Daoy (cell line): ENCODE data around the gene CDC45. TPM values are rescaled to one million over a fixed set of nuclear protein-coding genes. Genes with fewer than 3 reads are reported as not detected.

ENCODE experiments used
- DNase-seq: peaks from one replicate; pipeline ENCODE4 v3.0.0-alpha.2; 2015; ENCODE audit warnings: low read depth
- total RNA-seq: library from RNA; depleted of rRNA; stranded (reverse); fragments of >200 nt; shearing (Covaris generic); gene quantifications from 2 replicates; pipeline ENCODE4 v1.2.3, GENCODE V29; 2014

Gene CDC45
- total RNA-seq, 1 experiment from 2014 or later = 51.4 TPM

DNA sequence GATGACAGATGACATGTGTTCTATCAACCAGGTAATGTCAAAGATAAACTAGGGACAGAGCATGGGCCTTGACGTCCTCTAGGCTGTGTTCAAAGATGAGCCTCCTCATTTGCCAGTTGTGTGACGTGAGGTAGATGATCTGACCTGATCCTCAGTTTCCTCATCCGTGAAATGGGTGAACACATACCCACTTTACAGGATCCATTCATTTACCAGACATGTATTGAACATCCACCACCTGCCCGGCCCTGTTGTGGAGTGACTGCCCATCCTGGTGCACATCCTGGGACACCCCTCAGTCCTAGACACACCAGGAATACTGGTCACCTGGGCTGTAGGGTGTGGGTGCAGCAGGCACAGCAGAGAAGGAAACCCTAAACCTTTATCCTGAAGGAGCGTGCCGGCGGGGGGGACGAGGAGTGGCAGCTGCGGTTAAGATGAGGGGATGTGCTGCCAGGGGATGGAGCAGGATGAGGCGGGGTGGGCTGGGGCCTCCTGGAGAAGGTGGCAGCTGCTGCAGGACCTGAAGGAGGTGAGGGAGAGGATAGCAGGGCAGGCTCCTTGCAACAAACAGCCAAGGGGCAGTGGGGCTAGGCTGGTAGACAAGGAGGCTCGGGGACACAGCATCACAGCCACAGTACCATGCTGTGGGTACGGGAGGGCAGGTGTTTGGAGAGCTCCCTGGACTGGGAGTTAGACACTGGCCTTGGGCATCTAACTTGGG is 36.1 kb downstream of the CDC45 start:
- no peak for DNase-seq

DNA sequence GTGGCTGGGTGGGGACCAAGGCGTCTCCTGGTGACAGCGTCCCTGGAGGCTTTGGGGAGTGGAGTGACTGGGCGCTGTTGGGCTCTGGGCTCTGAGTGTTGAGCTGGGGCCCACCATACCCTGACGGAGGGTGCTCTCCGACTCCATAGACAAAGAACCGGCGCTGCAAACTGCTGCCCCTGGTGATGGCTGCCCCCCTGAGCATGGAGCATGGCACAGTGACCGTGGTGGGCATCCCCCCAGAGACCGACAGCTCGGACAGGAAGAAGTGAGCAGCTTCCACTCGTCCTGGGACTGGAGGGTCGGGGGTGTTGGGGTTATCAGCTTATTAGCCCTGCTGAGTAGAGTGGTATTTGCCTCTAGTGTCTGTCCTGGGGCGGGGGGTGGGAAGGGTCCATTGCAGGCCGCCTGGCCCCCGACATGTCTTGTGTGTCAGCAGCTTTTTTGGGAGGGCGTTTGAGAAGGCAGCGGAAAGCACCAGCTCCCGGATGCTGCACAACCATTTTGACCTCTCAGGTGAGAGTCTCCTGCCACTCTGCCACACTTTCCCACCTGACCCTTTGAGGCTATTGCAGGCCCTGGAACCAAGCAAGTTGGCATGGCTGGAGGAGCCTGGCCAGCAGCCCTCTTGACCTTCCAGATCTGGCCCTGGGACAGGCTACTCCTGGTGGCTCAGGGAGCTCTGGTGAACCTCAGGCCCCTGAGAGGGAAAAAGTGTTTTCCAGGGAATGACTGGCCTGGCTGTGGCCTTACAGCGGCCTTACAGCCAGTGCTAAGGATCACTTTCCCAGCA is 36.9 kb downstream of the CDC45 start:
- no peak for DNase-seq

DNA sequence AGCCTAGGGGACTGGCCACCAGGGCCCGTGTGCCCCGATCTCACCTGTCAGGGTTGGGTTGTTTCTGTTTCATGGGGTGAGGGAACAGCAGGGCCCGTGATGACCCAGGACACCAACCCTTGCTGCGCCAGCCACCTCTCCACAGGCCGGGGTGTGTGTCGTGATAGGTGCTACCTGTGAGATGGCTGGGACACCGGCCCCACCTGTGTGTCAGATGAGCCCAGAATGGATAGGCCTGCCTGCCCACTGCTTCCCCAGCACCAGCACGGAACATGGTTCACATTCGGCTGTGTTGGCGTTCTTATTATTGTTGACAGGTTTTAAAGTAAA is 37.4 kb downstream of the CDC45 start:
- no peak for DNase-seq

DNA sequence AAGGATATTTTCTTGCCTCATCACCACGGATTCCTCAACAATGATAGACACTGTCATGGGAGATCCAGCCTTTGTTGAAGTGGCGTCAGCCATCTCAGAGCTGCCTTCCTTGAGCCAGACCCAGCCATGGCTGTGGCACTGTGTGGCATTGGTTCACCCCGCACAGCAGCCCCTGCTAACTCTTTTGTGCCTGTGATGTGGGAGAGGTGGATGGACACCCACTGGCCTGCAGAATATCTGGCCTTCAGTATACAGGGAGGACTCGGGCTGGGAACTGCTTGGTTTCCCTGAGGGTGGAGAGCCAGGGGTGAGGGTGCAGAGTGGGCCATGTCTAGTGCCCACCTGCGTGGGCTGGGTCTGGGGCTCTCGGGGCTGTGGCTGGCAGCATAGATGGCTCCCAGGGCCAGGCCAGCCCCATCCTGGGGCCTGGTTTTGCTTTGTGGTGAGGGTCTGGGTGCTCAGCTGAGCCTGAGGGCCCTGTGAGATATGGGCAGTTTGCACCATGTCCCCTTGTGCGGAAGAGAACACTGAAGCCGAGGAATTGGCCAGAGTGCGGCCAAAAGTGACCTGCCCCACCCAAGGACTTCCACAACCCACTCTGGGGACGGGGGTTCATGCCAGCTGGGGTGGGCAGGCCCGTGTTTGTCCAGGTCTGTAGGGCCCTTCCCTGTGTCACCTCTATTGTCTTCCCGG is 38.3 kb downstream of the CDC45 start:
- no peak for DNase-seq

DNA sequence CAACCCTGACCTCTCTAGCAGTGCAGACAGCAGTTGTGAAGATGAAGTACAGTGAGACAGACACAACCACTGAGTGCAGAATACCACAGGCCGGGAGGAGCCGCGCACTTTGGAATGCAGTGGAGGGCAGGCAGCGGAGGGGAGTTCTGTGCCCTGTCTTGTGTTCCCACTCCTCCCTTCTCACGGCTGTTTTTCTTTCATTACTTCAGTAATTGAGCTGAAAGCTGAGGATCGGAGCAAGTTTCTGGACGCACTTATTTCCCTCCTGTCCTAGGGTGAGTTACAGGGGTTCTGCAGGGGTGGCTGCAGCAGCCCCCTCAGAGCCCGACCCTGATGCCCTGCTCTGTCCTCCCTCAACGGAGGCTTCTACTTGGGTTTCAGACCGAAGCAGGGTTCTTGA is 38.9 kb downstream of the CDC45 start:
- DNase-seq = no peak

DNA sequence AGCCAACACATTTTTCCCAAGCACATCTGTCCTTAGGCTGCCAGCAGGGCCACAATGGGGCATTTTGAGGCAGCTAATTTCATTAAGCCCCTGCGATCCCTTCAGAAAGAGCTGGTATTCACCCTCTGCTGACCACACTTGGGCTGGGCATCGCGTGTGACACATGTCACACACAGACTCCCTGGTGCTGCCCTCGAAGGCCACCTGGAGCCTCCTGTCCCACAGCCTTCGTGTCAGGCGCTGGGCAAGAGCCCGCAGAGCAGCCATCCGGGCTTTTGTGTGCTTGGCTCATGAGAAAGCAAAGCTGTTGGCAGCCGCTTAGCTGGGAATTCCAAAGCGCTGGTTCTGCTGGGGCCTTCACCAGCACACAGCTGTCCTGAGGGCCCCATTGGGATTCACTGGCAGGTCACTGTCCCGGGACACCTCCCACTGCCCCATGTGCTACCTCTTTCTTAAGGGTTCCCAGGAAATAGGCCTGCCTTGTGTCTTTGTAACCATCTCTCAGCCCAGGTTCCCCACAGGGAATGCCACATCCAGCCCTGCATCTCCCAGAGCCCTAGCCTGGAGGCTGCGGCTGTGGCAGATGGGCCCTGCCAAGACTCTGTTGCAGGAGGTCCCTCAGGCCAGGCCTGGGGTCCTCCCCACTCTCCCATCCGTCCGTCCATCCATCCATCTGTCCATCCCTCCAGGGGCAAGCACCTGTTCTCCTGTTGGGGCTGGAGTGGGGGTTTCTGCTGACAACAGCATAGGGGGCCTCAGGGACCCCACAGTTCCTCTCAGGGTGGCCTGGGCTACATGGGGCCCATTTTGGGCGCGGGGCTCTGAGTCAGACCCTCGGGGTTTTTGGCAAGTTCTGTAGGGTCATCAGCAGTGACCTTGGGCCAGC is 39.6 kb downstream of the CDC45 start:
- no peak for DNase-seq

DNA sequence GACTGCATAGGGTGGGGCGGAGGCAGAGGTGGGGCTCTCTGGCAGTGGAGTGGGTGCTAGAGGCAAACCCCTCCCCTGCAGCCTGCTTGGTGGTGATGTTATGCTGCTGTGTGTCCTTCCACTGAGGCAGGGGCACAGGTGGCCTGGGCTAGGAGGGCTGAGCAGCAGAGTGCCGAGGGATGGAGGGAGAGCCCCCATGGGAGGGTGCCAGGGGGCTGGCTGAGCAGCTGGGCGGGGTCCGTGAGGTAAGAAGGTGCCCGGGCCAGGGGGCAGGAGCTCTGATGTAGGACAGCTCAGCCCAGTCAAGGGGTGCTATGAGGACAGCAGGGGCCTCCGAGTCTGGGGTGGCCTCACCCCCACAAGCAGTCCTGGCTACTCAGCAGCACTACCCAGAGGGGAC is 40.3 kb downstream of the CDC45 start:
- DNase-seq = no peak

DNA sequence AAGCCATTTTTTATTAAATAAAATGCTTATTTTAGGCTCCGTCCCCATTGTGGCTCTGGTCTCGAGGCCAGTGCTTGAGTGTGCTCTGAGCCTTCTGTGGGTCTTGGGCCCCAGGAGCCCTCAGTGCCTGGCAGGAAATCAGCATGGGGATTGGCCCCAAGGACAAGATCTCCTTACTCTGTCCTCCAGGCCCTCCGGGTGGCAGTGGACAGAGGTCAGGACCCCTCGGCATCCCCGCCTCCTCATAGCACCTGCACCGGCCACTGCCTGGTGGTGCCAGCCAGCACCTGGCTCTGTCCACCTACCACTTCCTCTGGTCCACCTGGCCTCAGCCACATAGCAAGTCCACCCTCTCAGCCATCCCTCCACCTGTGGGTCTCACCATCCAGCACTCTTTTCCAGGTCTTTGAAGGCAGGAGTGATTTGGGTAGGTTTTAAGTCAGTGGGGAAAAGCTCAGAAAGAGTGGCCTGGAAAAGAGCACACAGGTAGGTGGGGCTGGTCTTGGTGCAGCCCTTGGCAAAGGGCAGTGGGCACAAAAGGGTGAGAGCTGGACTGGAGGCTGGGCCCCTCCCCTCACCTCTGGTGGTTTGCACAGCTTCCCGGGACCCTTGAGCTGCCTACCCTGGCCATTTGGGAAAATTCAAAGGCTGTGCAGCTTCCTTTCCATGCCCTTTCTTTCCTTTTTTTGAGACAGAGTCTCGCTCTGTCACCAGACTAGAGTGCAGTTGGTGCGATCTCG is 41.0 kb downstream of the CDC45 start:
- no peak for DNase-seq

DNA sequence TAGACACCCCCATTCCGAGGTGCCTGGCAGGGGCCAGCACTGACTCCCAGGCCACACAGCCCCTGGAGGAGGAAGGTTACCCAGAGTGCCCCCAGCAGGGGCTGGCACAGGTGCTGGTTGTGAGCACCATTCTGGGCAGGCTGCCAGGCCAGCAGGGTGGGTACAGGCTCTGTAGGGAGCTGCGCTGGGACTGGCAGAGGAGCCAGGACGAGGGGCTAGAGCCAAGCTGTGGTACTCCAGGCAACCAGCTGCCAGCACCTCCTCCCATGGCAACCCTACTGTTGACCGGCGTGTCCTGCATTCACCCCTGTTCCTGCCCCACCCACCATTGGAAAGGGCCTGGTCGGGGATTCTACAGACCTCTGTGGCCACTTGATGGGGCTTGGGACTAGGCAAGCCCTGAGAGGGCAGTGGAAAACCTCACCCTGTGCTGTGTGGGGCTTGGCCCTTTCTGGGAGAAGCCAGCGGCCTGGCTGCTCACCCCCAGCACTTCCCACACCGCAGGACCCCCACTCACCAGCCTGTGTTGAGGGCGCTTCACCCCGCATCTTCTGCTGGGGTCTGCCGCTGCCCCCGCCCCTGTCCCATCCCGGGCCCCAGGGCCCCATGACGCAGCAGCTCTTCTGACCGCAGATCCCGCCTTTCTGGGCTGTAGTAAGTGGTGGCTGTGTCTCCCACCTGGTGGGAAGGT is 42.6 kb downstream of the CDC45 start:
- no peak for DNase-seq

DNA sequence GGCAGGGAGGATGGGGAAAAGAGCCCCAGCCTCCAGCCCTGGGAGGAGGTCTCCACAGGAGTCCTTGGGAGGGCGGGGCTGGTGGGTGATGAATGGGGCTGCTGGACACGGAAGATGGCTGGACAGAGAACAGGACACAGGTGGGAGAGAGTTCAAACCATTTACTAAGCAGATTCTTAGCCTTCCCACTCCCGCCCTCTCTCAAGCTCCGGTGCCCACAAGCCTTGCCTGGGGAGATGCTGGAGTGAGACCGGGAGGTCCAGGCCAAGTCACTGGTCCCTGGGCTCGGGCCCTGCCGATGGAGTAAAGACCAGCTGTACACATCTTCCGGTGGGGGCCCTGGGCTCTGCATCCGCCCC is 43.1 kb downstream of the CDC45 start:
- no peak for DNase-seq

DNA sequence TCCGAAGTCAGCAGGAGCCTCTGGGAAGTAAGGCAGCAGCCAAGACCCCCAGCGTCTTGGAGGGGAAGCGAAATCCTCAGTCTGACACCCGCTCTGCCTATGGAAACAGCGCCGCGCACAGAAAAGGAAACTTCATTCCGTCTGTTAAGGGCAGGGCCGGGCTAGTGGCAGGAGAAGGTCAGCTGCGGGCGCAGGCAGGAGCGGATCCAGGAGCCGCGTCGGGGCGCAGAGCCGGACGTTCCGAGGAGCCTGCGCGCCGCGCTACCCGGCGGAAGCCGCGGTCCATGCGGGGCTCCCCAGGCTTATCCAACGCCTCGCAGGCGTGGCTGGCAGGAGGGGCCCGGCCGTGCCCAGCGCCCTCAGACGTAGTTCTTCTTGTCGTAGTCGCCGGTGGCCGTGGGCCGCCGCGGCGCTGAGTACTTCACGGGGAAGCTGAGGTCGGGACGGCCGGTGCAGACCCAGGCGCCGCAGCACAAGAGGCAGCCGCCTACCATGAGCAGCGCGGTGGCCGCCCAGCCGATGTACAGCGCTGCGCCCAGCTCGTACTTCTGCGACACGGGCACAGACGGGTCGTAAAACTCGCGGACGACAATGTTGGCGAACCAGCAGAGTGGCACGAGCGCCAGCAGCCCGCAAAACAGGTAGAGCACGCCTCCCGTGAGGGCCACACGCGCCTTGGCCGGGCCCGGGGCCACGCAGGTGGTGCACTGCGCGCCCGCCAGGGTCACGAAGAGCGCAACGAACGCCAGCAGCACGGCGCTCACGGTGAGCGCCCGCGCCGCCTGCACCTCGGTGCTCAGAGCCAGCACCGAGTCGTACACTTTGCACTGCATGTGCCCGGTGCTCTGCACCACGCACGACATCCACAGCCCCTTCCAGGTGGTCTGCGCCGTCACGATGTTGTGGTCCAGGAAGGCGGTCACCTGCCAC is 43.8 kb downstream of the CDC45 start:
- peak; percentile 45 for DNase-seq

DNA sequence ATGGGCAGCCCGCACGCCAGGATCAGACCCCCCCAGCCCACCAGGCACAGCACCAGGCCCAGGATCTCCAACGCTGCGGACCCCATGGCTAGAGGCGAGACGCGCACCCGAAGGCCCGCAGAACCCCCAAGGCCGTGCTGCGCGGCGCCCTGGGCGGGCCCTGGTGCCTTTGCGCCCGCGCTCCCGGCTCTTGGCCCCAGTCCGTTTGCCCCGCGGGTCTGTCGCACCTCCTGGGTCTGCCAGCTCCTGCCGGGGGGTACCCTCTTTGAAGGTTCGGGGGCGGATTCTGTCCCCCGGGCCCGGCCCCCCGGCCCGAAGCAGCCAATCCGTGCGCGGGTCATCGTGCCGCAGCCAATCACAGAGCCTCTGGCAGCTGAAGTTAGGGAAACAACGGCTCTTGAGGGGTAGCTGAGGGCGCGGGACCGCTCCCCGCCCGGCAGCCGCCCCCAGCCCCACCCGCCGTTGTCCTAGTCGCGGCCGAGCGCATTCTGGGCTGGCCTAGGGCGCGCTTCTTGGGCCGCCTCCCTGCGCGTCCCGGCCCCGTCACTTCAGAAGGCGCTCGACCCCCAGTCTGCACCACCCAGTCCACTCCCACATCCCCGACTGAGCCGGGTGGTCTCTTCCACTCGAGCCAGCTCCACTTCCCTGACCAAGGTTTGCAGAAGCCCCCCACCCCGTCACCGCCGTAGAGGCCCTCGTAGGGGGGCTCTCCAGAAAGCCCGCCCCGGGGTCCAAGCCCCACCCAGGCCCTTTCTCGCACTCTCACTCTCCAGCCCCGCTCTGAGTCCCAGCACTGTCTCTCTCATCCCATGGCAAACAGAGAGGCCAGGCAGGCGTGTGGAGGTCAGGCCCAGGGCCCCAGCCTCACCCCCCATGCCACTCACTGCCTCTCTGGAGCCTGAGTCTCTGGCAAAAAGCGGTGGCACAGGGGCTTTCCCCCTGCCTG is 44.7 kb downstream of the CDC45 start, which contains the start of gene CLDN5:
Gene CLDN5 (minus strand): TSS at position 241 of the 946 bp plus-strand sequence. CDS start 155 bp downstream, at position 86.
- DNase-seq = peak; percentile 55

DNA sequence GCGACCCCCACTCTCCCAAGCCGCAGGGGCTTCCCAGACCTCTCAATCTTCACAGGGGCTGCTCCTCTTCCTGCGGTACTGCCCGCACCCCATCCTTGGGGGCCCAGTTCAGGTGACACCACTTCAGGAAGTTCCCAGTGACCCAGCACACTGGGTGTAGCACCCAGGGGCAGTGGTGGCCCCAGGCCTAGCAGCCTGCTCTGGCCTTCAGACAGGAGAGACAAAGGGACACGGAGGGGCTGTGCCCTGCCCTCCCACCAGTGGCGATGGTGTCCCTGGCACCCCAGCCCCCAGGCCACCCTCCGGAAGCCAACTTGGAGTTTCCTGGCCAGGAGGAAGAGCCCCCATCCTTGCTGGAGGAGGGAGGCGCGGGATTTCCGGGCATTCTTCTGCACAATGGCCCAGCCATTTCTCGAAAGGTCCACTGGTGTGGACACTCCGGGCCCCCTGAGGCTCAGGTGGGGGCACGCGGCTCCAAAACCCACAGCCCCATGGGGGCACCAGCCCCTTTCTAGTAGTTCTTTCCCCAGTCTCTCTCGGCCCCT is 45.5 kb downstream of the CDC45 start:
- DNase-seq = no peak

DNA sequence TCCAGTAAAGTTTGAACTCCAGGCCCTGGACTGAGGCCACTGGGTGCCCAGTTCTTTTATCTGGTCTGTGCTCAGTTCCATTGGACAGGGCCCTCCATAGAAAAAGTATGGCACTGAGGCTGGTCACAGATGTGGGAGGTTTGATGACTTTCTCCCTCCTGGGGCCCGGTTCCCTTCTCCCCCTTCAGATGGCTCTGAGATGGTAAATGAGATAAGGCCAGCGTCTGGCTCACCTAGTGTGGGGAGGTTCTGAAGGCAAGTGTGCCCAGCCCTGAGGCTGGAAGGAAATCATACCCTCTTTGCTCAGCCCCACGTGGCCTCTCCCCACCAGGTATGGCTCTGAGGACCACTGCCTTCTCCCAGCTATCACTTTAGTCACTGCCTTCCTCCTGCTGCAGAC is 45.9 kb downstream of the CDC45 start:
- no peak for DNase-seq

DNA sequence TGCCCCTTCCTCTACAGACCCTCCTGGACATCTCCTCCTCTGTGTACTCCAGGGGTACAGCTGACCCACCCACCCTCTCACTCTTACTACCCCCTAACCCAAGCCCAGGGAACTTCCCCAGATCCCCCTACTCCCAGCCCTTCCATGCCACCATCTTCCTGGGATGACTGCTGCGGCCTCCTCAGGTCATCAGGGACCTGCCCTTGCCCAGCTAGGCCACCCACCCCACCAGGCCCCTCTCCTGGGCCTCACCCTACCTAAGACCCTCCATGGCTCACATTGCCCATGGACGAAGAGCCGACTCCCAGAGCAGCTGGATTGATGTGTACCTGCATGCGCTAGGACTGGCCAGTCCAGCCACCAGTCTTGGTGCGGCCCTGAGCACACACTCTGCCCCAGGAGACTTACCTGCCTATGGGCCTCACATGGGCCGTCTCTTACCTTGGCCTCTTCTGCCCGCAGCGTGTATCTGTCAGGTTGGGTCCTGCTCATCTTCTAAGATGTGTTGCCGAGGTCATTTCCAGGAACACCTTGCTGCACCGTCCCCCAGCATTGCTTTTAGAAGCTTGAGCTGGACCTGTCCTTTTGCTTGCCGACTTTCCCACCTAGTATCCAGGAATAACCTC is 46.5 kb downstream of the CDC45 start:
- DNase-seq = no peak

DNA sequence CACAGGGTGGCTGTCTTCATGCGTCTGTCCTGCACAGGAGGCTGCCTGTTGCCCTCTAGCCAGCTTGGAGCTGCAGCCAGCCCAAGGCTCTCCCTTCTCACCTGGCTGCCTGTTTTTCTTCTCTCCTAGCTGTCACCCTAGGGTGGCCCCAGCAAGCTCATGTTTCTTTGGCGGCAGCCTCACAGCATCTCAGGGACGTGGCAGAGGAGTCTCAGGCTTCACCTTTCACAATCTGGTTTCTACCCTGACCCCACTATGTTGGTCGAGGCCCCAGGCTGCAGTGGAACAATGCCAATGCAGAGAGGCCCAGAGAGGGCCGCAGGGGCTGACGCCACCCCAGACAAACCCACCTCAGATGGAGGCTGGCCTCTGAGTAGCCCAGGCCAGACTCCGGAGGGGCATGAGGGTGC is 47.0 kb downstream of the CDC45 start:
- DNase-seq = no peak

DNA sequence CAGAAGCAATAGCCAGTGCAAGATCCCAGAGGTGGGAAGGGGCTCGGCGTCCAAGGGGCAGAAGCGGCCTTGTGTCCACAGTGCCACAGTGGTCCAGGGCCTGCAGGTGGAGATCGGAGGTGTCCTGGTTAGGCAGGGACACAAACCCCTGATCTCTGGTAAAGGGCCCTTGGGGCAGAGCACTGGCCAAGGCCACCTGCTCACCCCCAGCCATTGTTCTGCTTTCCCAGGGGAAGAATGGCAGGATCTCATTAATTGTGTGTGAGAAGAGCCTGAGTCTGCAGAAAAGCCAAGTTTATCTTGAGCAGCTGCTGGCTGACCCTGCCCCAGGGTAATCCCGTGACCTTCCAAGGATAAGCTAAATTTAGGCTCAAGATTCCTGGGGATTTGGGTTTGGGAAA is 47.6 kb downstream of the CDC45 start:
- DNase-seq = no peak
